Heart right ventricle (tissue), 16 donors: ENCODE results near the gene PRAF2. TPM values are rescaled to one million over a fixed set of nuclear protein-coding genes. Genes with fewer than 3 reads are reported as not detected.

Source experiments
- ATAC-seq, 8 donors: fragments of 200-7000 bp; cut with Tn5 transposase; one replicate each; pipeline ENCODE4 v1.9.1; 2020; ENCODE audit warnings: mild to moderate bottlenecking in 8 of 8, moderate library complexity in 8 of 8, moderate number of reproducible peaks in 1 of 8
- DNase-seq, 2 donors: peaks; one replicate each; pipeline ENCODE4 v3.0.0-alpha.2; 2020
- H3K27ac ChIP-seq, 10 donors: fragments of 200-600 bp; sonication (generic) in 2 of 10; one replicate each; pipeline versions ENCODE4 v1.5.0 to v1.8.0; 2020 to 2022; ENCODE audit warnings: mild to moderate bottlenecking in 3 of 10
- H3K27me3 ChIP-seq, 7 donors: fragments of 200-600 bp; one replicate each; pipeline ENCODE4 v1.8.0; 2021 to 2022; ENCODE audit warnings: mild to moderate bottlenecking in 2 of 7
- H3K36me3 ChIP-seq, 9 donors: fragments of 200-600 bp; sonication (generic) in 1 of 9; one replicate each; pipeline versions ENCODE4 v1.5.0 to v1.8.0; 2020 to 2022; ENCODE audit warnings: mild to moderate bottlenecking in 2 of 9
- H3K4me1 ChIP-seq, 9 donors: fragments of 200-600 bp; sonication (generic) in 1 of 9; one replicate each; pipeline versions ENCODE4 v1.5.0 to v1.8.0; 2020 to 2022; ENCODE audit warnings: mild to moderate bottlenecking in 4 of 9
- H3K4me3 ChIP-seq, 10 donors: fragments of 200-600 bp; sonication (generic) in 2 of 10; one replicate each; pipeline versions ENCODE4 v1.5.0 to v1.8.0; 2020 to 2022; ENCODE audit warnings: mild to moderate bottlenecking in 7 of 10, moderate library complexity in 2 of 10
- H3K9me3 ChIP-seq, 11 donors: fragments of 200-600 bp in 10 of 11; sonication (generic) in 2 of 11; one replicate each; pipeline versions ENCODE4 v1.5.0 to v1.8.0; 2013 to 2022; ENCODE audit warnings: mild to moderate bottlenecking in 2 of 11, control low read depth in 1 of 11, moderate library complexity in 1 of 11
- CTCF ChIP-seq, 9 donors: fragments of 200-600 bp; sonication (generic) in 2 of 9; IDR thresholded peaks; one replicate each; pipeline versions ENCODE4 v1.5.0 to v1.8.0; 2021 to 2022; ENCODE audit warnings: antibody characterized with exemption in 9 of 9, mild to moderate bottlenecking in 5 of 9, moderate library complexity in 1 of 9
- WGBS, 2 donors: extraction: QIAGEN DNeasy Blood & Tissue Kit; methylation state at CpG; one replicate each; pipeline ENCODE4 v1.1.7; 2013; ENCODE audit warnings: inconsistent platforms in 1 of 2; 5-methylcytosine and 5-hydroxymethylcytosine counted together
- intact Hi-C, 10 donors: fragments of 100-400 bp; cut with DNase I; formaldehyde crosslinking; loops; one replicate each; pipeline versions ENCODE4 v1.11.1 to v1.14.2; 2022
- polyA plus RNA-seq, 2 donors: library from polyadenylated mRNA; stranded (reverse); fragments of 200-250 nt; gene quantifications; one replicate each; pipeline ENCODE4 v1.2.3, GENCODE V29; 2013
- total RNA-seq, 10 donors: library from RNA; stranded (reverse); fragmentation: NEBNext Ultra II Directional in 3 of 10; extraction: Animal tissue kit (Norgen Biotek cat#: 25700) in 3 of 10; gene quantifications; one replicate each; pipeline versions ENCODE4 v1.2.1 to v1.2.4, GENCODE V29; 2021 to 2023
- donor health status: Arrhythmogenic right ventricular cardiomyopathy.
- donor health status: ischemic (EF 13 %, LVEDD 7.1; RV severe dilation, severe dysfunction).
- donor health status: healthy with polysubstance abuse.
- donor health status: DM: no; HTN: yes; CAD: no.
- donor health status: DM: no; HTN: no; CAD: no.
- donor health status: ischemic (EF 25% LVEDD 6.9; RV normal size, moderate dysfunction).
- donor health status: ischemic (EF 25% LVEDD 5.7; RV mildly dilated, moderate dysfunction).
- donor health status: healthy.
- donor health status: DM: yes; HTN: yes; CAD: no.
- donor health status: Ischemic cardiomyopathy.
- donor health status: ischemic (EF 35%, LVEDD 5.7; RV mildly dilated, moderate dysfunction).
- donor health status: nonischemic (EF 11% LVEDD 7.7; RV severe dilation, severe dysfunction).
- donor health status: DM: yes; HTN: yes; CAD: no.
- donor health status: PGD.
- donor health status: ischemic (EF 29% LVEDD 5.4; RV normal size, mild dysfunction).
- donor health status: nonischemic (EF 23%, LVEDD 6.1; RV moderate dilation, normal function).

Gene PRAF2
- total and polyA plus RNA-seq, 12 donors, result 5.4 to 26.5 (median 8.7) TPM

GRCh38 chrX:49029876-49030275 is 43.9 kb downstream of the PRAF2 start:
- intact Hi-C loops, result no loop called here
- H3K4me3 ChIP-seq, result no peak overlapping the region
- no peaks in the 10 kb centered on the region for H3K9me3 ChIP-seq
- TF ChIP-seq CTCF (IDR thresholded peaks at IDR 0.05), result no peak
- no peak overlapping the region for H3K27ac ChIP-seq
- peaks cover 0 to 6% (median 0%) of the 10 kb centered on the region in 9 donors for H3K4me1 ChIP-seq
- WGBS, 2 donors, result 94 to 100% methylated on average over 4 to 6 of the region's 6 CpGs
- ATAC-seq, result peak in 2 of 8 donors; percentile 16 to 36
- H3K36me3 ChIP-seq, result peaks cover 0 to 75% (median 8%) of the 10 kb centered on the region in 9 donors
- DNase-seq, result no peak
- no peaks in the 10 kb centered on the region for H3K27me3 ChIP-seq

Other genes with a start within 250 kb of the PRAF2 start
- gene ERAS, start 247.5 kb downstream of the PRAF2 start, total RNA-seq, result not detected
- gene ERAS, start 247.5 kb downstream of the PRAF2 start, polyA plus RNA-seq, result under 1 TPM in 1 of 2 donors, not detected in 1; 0.04 TPM
- under 1 TPM in 5 of 10 donors, not detected in 5; 0.36 to 0.78 (median 0.39) TPM for gene PCSK1N, start 238.4 kb downstream of the PRAF2 start, total RNA-seq
- under 1 TPM in 1 of 2 donors, not detected in 1; 0.03 TPM for gene PCSK1N, start 238.4 kb downstream of the PRAF2 start, polyA plus RNA-seq
- 10 to 100 TPM; 58.3 to 73.4 (median 64.7) TPM for gene TIMM17B, start 176.2 kb downstream of the PRAF2 start, total RNA-seq
- 100 to 1,000 TPM in 1 of 2 donors, 10 to 100 TPM in 1; 75.1 to 100 TPM for gene TIMM17B, start 176.2 kb downstream of the PRAF2 start, polyA plus RNA-seq
- gene PQBP1, start 176.1 kb downstream of the PRAF2 start, total RNA-seq, result 10 to 100 TPM; 41.2 to 75.5 (median 52.8) TPM
- 100 to 1,000 TPM in 1 of 2 donors, 10 to 100 TPM in 1; 99.8 to 127 TPM for gene PQBP1, start 176.1 kb downstream of the PRAF2 start, polyA plus RNA-seq
- gene SLC35A2, start 162.4 kb downstream of the PRAF2 start, total RNA-seq, result 10 to 100 TPM in 8 of 10 donors, 1 to 10 TPM in 2; 9.0 to 18.2 (median 12.4) TPM
- 10 to 100 TPM in 1 of 2 donors, 1 to 10 TPM in 1; 6.4 to 27.7 TPM for gene SLC35A2, start 162.4 kb downstream of the PRAF2 start, polyA plus RNA-seq
- 10 to 100 TPM in 1 of 10 donors, 1 to 10 TPM in 9; 2.0 to 14.0 (median 3.3) TPM for gene PIM2, start 155.0 kb downstream of the PRAF2 start, total RNA-seq
- gene PIM2, start 155.0 kb downstream of the PRAF2 start, polyA plus RNA-seq, result 1 to 10 TPM; 1.8 to 3.9 TPM
- 10 to 100 TPM; 17.9 to 27.3 (median 24.7) TPM for gene OTUD5, start 116.4 kb downstream of the PRAF2 start, total RNA-seq
- 10 to 100 TPM; 25.4 to 26.6 TPM for gene OTUD5, start 116.4 kb downstream of the PRAF2 start, polyA plus RNA-seq
- gene KCND1, start 102.2 kb downstream of the PRAF2 start, total RNA-seq, result 1 to 10 TPM in 1 of 10 donors, under 1 TPM in 9; 0.13 to 1.7 (median 0.32) TPM
- under 1 TPM; 0.44 to 0.48 TPM for gene KCND1, start 102.2 kb downstream of the PRAF2 start, polyA plus RNA-seq
- 10 to 100 TPM; 16.2 to 26.0 (median 21.9) TPM for gene GRIPAP1, start 71.7 kb downstream of the PRAF2 start, total RNA-seq
- gene GRIPAP1, start 71.7 kb downstream of the PRAF2 start, polyA plus RNA-seq, result 10 to 100 TPM; 16.6 to 34.1 TPM
- 10 to 100 TPM; 13.8 to 29.1 (median 16.1) TPM for gene TFE3, start 30.6 kb downstream of the PRAF2 start, total RNA-seq
- gene TFE3, start 30.6 kb downstream of the PRAF2 start, polyA plus RNA-seq, result 10 to 100 TPM; 17.6 to 34.8 TPM
- gene CCDC120, start 15.0 kb downstream of the PRAF2 start, total RNA-seq, result 1 to 10 TPM in 7 of 10 donors, under 1 TPM in 3; 0.71 to 2.0 (median 1.2) TPM
- gene CCDC120, start 15.0 kb downstream of the PRAF2 start, polyA plus RNA-seq, result 1 to 10 TPM in 1 of 2 donors, under 1 TPM in 1; 0.70 to 1.7 TPM
- 10 to 100 TPM; 45.7 to 84.7 (median 60.6) TPM for gene WDR45, start 5.9 kb upstream of the PRAF2 start, total RNA-seq
- gene WDR45, start 5.9 kb upstream of the PRAF2 start, polyA plus RNA-seq, result 100 to 1,000 TPM in 1 of 2 donors, 10 to 100 TPM in 1; 87.7 to 107 TPM
- 10 to 100 TPM; 16.5 to 23.2 (median 20.0) TPM for gene GPKOW, start 49.7 kb upstream of the PRAF2 start, total RNA-seq
- 10 to 100 TPM in 1 of 2 donors, 1 to 10 TPM in 1; 6.4 to 28.8 TPM for gene GPKOW, start 49.7 kb upstream of the PRAF2 start, polyA plus RNA-seq
- 1 to 10 TPM; 2.7 to 9.8 (median 4.0) TPM for gene MAGIX, start 88.8 kb upstream of the PRAF2 start, total RNA-seq
- gene MAGIX, start 88.8 kb upstream of the PRAF2 start, polyA plus RNA-seq, result 10 to 100 TPM in 1 of 2 donors, 1 to 10 TPM in 1; 5.4 to 13.5 TPM
- 100 to 1,000 TPM in 1 of 10 donors, 10 to 100 TPM in 9; 20.3 to 157 (median 41.2) TPM for gene PLP2, start 97.9 kb upstream of the PRAF2 start, total RNA-seq
- gene PLP2, start 97.9 kb upstream of the PRAF2 start, polyA plus RNA-seq, result 100 to 1,000 TPM in 1 of 2 donors, 10 to 100 TPM in 1; 64.6 to 352 TPM
- gene PRICKLE3, start 112.4 kb upstream of the PRAF2 start, total RNA-seq, result 10 to 100 TPM in 3 of 10 donors, 1 to 10 TPM in 7; 6.6 to 14.8 (median 9.4) TPM
- gene PRICKLE3, start 112.4 kb upstream of the PRAF2 start, polyA plus RNA-seq, result 10 to 100 TPM in 1 of 2 donors, 1 to 10 TPM in 1; 8.8 to 10.8 TPM
- gene SYP, start 126.2 kb upstream of the PRAF2 start, total RNA-seq, result 1 to 10 TPM in 5 of 10 donors, under 1 TPM in 5; 0.59 to 2.0 (median 1.0) TPM
- 1 to 10 TPM; 1.9 to 2.9 TPM for gene SYP, start 126.2 kb upstream of the PRAF2 start, polyA plus RNA-seq
- under 1 TPM in 6 of 10 donors, not detected in 4; 0.05 to 0.42 (median 0.15) TPM for gene CACNA1F, start 159.3 kb upstream of the PRAF2 start, total RNA-seq
- gene CACNA1F, start 159.3 kb upstream of the PRAF2 start, polyA plus RNA-seq, result under 1 TPM; 0.03 to 0.07 TPM
- 10 to 100 TPM in 9 of 10 donors, 1 to 10 TPM in 1; 9.5 to 12.6 (median 11.0) TPM for gene CCDC22, start 161.5 kb upstream of the PRAF2 start, total RNA-seq
- gene CCDC22, start 161.5 kb upstream of the PRAF2 start, polyA plus RNA-seq, result 10 to 100 TPM in 1 of 2 donors, 1 to 10 TPM in 1; 6.4 to 14.4 TPM
- gene FOXP3, start 190.7 kb upstream of the PRAF2 start, total RNA-seq, result 1 to 10 TPM in 1 of 10 donors, not detected in 9; 1.2 TPM
- under 1 TPM in 1 of 2 donors, not detected in 1; 0.04 TPM for gene FOXP3, start 190.7 kb upstream of the PRAF2 start, polyA plus RNA-seq
- 10 to 100 TPM; 16.1 to 26.0 (median 19.8) TPM for gene PPP1R3F, start 195.8 kb upstream of the PRAF2 start, total RNA-seq
- 10 to 100 TPM; 10.8 to 23.1 TPM for gene PPP1R3F, start 195.8 kb upstream of the PRAF2 start, polyA plus RNA-seq
- gene GAGE10, start 229.6 kb upstream of the PRAF2 start, total RNA-seq, result not detected
- gene GAGE10, start 229.6 kb upstream of the PRAF2 start, polyA plus RNA-seq, result not detected
- not detected for gene GAGE12J, start 248.0 kb upstream of the PRAF2 start, total RNA-seq
- gene GAGE12J, start 248.0 kb upstream of the PRAF2 start, polyA plus RNA-seq, result not detected